22Rv1 (cell line): ENCODE measurements around the gene EFCAB13.

Experiments
- H3K27ac ChIP-seq: fragments of 450-650 bp; 2 replicates; pipeline ENCODE4 v1.5.1; 2017
- CTCF ChIP-seq: fragments of 450-650 bp; IDR thresholded peaks from 2 replicates; pipeline ENCODE4 v1.5.1; 2017; ENCODE audit warnings: mild to moderate bottlenecking
- ZFX ChIP-seq: fragments of 450-650 bp; IDR thresholded peaks from 2 replicates; pipeline ENCODE4 v1.6.1; 2017; ENCODE audit warnings: antibody characterized with exemption, borderline replicate concordance

The EFCAB13 gene

DNA sequence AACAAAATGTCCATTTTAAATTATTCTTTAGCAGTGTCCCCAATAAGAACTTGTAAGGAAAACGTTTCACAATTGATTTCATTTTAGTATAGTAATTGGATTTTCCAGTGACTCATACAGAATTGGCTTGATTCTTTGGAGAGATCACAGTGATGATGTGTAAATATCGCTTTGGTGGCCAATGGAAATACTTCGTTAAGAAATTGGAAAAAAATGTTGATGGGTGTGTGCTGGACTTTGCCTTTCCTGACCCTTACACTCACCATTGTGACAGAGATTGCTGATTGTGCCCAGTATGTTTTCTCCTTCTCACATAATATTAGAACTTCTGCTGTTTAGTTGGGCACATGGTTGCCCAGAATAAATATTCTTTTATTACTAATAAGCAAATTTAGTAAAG lies 7.4 kb upstream of the EFCAB13 start:
- TF ChIP-seq CTCF, result no peak
- no peak for TF ChIP-seq ZFX
- H3K27ac ChIP-seq, result no peak overlapping the region

- no peak for TF ChIP-seq CTCF
- TF ChIP-seq ZFX, result no peak
- no peak overlapping the region for H3K27ac ChIP-seq
These were observed 6.6 kb upstream of the EFCAB13 start for GRCh38 chr17:47317119-47317518.

GRCh38 chr17:47318197-47318918 lies 5.4 kb upstream of the EFCAB13 start:
- no peak overlapping the region for H3K27ac ChIP-seq
- TF ChIP-seq ZFX, result no peak
- TF ChIP-seq CTCF, result no peak

DNA sequence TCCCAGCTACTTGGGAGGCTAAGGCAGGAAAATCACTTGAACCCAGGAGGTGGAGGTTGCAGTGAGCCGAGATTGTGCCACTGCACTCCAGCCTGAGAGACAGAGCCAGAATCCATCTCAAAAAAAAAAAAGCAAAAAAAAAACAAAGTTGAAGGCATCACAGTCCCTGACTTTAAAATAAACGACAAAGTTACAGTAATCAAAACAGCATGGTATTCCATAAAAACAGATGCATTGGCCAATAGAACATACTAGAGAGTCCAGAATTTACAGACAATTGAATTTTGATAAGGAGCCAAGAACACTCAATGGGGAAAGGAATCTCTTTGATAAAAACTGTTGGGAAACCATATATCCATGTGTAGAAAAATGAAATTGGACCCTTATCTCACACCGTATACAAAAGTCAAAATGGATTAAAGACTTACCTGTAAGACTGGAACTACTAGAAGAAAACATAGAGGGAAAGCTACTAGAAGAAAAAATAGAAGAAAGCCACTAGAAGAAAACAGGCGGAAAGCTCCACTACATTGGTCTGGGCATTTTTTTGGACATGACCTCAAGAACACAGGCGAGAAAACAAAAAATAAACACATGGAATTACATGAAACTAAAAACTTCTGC lies 2.8 kb upstream of the EFCAB13 start:
- H3K27ac ChIP-seq, result no peak overlapping the region
- TF ChIP-seq CTCF (no peak), ZFX (no peak)

DNA sequence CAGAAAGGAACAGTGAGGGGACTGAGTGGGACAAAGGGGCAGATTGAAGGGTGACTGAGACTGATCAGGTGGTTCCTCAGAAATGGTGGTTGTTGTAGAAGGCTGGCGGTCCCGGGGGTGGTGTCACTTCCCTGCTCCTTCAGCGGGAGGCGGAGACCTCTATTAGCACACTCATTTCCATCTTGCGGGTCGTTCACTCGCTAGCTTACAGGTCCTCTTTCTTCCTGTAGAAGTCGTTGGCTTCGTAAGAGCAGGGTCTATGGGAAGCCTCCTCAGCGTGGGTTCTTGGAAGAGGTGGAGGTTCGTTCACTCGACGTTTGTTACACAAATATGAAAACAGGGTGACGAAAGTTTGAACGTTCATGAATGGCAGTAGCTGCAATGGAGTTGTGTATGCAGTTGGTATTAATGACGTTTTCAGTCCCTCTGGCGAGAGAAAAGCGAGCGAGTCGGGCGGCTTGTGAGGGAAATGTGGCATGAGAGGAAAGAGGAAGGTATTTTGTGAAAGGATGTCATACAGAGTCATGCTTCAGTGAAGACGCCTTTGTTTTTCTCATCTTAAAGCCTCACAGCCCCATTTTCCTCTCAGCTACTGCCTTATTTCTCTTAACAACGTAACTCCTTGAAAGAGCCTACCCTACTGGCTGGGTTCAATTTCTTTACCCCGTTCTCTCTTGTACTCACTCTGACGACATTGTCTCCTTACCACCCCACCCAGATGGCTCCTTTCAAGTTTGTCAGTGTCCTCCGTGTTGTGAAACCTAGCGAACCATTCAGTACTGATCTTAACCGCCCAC lies 667 bp downstream of the EFCAB13 start:
- H3K27ac ChIP-seq, result peak overlapping the region; percentile 80
- no peak for TF ChIP-seq CTCF
- TF ChIP-seq ZFX, result no peak

DNA sequence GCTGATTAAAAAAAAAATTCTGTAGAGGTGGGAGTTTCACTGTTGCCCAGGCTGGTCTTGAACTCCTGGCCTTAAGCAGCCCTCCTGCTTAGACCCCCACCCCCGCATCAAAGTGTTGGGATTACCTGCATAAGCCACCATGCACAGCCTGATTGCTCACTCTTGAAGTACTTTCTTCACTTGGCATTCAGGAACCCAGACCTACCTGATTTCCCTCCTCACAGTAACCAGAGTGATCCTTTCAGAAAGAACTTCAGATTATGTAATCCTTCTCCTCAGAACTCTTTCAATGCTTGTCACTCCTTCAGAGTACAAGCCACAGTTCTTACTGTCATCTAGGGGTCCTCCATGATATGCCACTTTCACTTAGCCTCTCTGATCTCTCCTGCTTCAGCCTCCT lies 1.4 kb downstream of the EFCAB13 start:
- no peak overlapping the region for H3K27ac ChIP-seq
- TF ChIP-seq ZFX (no peak), CTCF (no peak)

DNA sequence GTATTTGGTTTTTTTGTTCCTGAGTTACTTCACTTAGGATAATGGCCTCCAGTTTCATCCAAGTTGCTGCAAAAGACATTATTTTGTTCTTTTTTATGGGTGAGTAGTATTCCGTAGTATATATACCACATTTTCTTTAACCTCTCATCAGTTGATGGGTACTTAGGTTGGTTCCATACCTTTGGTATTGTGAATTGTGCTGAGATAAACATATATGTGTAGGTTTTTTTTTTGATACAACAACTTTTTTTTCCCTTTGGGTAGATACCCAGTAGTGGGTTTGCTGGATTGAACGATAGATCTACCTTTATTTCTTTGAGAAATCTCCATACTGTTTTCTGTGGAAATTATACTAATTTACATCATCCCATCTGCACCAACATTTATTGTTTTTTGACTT lies 6.8 kb downstream of the EFCAB13 start:
- H3K27ac ChIP-seq, result no peak overlapping the region
- TF ChIP-seq CTCF, result no peak
- no peak for TF ChIP-seq ZFX
